HG03439 (cell line): ENCODE measurements around the gene MRM3.
"Not testable (repeated sequence)": the region's sequence is repeated elsewhere in the genome, so short reads cannot be mapped to it uniquely, and the experiment has no call there.

Experiments
- ATAC-seq: cut with Tn5 transposase; IDR thresholded peaks from one replicate; pipeline ENCODE4 v1.9.1; 2021; ENCODE audit warnings: mild to moderate bottlenecking, moderate library complexity; ENCODE audit not compliant: unreplicated experiment

The MRM3 gene

GRCh38 chr17:819251-819650 is 37.1 kb downstream of the MRM3 start:
- no peak for ATAC-seq

GRCh38 chr17:823501-823902 is 41.3 kb downstream of the MRM3 start:
- ATAC-seq = no peak

GRCh38 chr17:824378-824777 is 42.2 kb downstream of the MRM3 start:
- ATAC-seq = no peak

- ATAC-seq = no peak
These were observed 43.1 kb downstream of the MRM3 start for GRCh38 chr17:825216-825615.

GRCh38 chr17:826778-827177 is 44.6 kb downstream of the MRM3 start:
- no peak for ATAC-seq

GRCh38 chr17:828761-829160 is 46.6 kb downstream of the MRM3 start:
- ATAC-seq = no peak

GRCh38 chr17:829614-830013 is 47.5 kb downstream of the MRM3 start:
- ATAC-seq = not testable (repeated sequence)

- ATAC-seq = no peak
These were observed 48.2 kb downstream of the MRM3 start for GRCh38 chr17:830381-830780.

- ATAC-seq = no peak
These were observed 48.8 kb downstream of the MRM3 start for GRCh38 chr17:830950-831349.

GRCh38 chr17:834136-834535 is 52.0 kb downstream of the MRM3 start:
- ATAC-seq = no peak

GRCh38 chr17:835263-835662 is 53.1 kb downstream of the MRM3 start:
- ATAC-seq = no peak

GRCh38 chr17:835721-836120 is 53.6 kb downstream of the MRM3 start:
- ATAC-seq = not testable (repeated sequence)

- ATAC-seq = no peak
These were observed 54.0 kb downstream of the MRM3 start for GRCh38 chr17:836151-836550.

- ATAC-seq = no peak
These were observed 56.3 kb downstream of the MRM3 start for GRCh38 chr17:838486-838885.

GRCh38 chr17:841313-841712 is 59.2 kb downstream of the MRM3 start:
- no peak for ATAC-seq
